Fibroblast of skin of scalp (primary cell): ENCODE results near the gene MARCHF2. TPM values are rescaled to one million over a fixed set of nuclear protein-coding genes. Genes with fewer than 3 reads are reported as not detected.
A peak's percentile ranks its signal among the peaks of the same experiment; 100 is the strongest.
"Not testable (repeated sequence)": the region's sequence is repeated elsewhere in the genome, so short reads cannot be mapped to it uniquely, and the experiment has no call there.

Experiments used
- DNase-seq: peaks from one replicate; pipeline ENCODE4 v3.0.0-alpha.2; 2013
- polyA plus RNA-seq, 2 experiments: library from polyadenylated mRNA; unstranded; fragments of 120-200 nt; gene quantifications; one replicate each; pipeline ENCODE4 v1.2.1, GENCODE V29; 2013; ENCODE audit not compliant: insufficient read length in 2 of 2

The MARCHF2 gene, protein sequence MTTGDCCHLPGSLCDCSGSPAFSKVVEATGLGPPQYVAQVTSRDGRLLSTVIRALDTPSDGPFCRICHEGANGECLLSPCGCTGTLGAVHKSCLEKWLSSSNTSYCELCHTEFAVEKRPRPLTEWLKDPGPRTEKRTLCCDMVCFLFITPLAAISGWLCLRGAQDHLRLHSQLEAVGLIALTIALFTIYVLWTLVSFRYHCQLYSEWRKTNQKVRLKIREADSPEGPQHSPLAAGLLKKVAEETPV
- 15.8 TPM for polyA plus RNA-seq (2013, experiment 1 of 2; ENCODE audit: insufficient read length)
- 17.4 TPM for polyA plus RNA-seq (2013, experiment 2 of 2; ENCODE audit: insufficient read length)

DNA sequence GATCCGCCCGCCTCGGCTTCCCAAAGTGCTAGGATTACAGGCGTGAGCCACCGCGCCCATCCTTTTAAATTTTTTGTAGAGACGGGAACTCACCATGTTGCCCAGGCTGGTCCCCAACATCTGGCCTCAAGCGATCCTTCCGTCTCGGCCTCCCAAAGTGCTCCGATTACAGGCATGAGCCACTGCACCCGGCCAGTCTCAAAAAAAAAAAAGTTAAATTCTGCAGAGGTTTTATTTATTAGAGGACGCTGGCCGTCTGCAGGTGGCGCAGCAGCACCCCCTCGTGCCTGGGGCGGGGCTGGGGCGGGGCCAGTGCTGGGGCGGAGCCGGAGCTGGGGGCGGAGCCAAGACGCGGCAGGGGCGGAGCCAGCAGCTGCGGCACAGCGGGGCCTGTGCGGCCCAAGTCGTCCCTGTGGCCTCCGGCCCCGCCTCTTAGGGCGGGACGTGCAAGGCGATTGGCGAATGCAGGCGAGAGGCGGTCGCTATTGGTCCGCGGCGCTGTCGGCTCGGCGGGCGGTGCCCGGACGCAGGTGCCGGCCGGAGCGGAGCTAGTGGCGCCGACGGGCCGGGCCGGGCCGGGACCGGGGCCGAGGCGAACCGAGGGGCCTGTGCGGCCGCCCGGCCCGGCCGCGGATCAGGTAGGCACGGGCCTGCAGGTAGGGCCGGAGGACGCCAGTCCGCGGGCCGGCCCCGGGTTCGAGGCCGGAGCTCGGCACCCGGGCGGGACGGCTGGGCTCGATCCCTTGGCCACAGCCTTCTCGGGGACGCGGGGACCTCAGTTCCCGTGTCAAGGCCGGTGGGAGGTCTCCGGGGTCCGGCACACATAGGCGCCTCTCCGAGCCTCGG, at the start of gene MARCHF2:
TSS of gene MARCHF2 (plus strand) at position 523 of the 846 bp plus-strand sequence. CDS start 8,536 bp downstream, outside the sequence.
- DNase-seq = peak; percentile 97

DNA sequence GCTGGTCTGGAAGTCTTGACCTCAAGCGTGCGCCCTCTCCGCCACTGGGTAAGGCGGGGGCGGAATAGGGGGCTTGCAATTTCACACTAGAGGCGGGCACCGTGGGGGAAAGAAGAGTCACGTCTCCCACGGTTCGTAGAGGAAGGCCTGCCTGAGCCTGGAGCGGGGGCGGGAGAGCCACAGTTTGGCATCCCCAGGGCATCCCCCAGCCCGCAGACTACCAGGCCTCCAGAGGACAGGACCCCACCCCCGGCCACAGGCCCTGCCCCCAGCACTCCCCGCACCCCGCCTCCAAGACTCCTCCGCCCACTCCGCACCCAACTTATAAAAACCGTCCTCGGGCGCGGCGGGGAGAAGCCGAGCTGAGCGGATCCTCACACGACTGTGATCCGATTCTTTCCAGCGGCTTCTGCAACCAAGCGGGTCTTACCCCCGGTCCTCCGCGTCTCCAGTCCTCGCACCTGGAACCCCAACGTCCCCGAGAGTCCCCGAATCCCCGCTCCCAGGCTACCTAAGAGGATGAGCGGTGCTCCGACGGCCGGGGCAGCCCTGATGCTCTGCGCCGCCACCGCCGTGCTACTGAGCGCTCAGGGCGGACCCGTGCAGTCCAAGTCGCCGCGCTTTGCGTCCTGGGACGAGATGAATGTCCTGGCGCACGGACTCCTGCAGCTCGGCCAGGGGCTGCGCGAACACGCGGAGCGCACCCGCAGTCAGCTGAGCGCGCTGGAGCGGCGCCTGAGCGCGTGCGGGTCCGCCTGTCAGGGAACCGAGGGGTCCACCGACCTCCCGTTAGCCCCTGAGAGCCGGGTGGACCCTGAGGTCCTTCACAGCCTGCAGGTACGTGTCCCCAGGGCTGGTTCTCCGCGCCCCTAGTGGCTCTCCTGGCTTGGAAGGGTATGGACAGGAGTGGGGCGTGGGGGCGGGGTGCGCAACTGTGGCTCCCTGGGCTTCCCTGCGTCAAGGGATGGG, 49.0 kb upstream of the MARCHF2 start, which contains the start of gene ANGPTL4:
TSS of gene ANGPTL4 (plus strand) at position 353 of the 969 bp plus-strand sequence. CDS start at position 520, 167 bp downstream.
- DNase-seq = peak; percentile 89

DNA sequence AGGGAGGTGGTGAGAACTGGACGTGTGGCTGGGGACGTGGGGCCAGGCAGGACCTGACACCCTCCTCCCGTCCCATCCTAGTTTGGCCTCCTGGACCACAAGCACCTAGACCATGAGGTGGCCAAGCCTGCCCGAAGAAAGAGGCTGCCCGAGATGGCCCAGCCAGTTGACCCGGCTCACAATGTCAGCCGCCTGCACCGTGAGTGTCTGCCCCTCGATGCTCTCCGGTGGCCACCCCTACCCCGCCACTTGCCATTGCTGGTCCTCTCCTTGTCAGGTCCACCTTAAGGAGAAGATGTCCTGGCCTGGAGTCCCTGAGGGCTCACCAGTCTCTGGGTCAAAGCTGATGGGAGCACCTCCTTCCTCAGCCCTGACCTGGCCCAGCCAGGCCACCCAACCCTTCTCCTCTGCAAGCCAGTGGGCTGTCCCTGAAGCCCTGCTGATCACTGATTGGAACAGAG, 47.0 kb upstream of the MARCHF2 start:
- DNase-seq = no peak

DNA sequence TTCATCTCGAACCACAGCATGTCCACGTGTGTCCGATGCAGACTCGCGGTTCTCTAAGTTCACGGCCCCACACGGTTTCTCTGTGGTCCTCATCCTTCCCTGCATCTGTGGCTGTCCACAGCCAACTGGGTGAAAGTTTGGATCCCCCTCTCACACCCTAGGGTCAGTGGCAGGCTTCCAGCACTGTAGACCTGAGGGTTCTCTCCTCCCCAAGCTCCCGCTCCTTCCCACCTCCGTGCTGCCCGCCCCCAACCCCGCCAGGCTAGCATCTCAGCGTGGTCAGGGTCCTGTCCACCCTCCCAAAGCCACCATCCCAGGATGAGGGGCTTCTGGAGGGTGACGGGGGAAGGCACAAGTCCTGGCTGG, 46.2 kb upstream of the MARCHF2 start:
- no peak for DNase-seq

DNA sequence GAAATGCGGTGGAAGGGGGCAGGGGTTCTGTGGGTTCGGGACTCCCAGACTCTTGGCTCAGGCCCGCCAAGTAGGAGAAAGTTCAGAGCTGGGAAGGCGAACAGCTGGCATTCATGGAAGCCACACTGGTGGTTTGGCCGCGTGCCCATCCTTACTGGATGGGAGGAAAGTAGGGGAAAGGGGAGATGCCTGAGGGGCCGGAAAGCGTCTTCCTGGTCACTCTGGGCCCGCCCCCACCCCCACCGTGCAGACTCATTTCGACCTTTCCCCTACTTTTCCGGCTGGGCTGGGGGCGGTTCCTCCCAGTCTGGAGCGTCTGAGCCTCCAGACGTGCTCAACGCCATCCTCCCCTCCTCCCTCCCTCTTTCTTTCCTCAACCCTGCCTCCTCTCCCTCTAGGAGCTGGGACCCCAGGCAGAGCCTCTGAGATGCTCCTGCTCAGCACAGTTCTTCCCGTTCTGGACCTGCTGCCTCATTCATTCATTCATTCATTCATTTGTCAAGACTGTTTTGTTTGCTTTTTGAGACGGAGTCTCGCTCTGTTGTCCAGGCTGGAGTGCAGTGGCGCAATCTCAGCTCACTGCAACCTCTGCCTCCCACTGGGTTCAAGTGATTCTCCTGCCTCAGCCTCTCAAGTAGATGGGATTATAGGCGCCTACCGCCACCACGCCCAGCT, 45.6 kb upstream of the MARCHF2 start:
- DNase-seq = peak; percentile 99

DNA sequence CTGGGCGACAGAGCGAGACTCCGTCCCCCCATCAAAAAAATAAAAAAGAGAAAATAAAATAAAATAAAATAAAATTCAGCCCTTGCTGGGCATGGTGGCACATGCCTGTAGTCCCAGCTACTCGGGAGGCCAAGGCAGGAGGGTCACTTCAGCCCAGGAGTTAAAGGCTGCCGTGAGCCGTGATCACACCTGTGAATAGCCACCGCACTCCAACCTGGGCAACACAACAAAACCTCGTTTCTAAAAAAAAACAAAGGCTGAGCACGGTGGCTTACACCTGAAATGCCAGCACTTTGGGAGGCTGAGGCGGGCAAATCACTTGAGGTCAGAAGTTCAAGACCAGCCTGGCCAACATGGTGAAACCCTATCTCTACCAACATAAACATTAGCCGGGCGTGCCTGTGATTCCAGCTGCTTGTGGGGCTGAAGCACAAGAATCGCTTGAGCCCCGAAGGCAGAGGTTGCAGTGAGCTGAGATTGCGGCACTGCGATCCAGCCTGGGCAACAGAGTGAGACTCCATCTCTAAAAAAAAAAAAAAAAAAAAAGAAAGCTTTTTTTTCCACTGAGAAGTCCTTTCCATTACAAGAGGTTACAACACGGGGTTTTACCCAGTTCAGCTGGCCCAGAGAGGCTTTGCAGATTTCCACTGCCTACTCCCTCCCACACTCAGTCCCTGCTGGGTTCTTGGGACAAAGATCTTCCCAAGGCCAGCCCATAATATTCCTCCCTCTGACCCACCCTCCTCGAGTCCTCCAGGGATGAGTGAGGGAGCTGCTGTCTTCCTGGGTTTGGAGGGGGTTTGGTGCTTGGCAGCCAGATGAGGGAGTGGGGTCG, 42.7 kb upstream of the MARCHF2 start:
- no peak for DNase-seq

DNA sequence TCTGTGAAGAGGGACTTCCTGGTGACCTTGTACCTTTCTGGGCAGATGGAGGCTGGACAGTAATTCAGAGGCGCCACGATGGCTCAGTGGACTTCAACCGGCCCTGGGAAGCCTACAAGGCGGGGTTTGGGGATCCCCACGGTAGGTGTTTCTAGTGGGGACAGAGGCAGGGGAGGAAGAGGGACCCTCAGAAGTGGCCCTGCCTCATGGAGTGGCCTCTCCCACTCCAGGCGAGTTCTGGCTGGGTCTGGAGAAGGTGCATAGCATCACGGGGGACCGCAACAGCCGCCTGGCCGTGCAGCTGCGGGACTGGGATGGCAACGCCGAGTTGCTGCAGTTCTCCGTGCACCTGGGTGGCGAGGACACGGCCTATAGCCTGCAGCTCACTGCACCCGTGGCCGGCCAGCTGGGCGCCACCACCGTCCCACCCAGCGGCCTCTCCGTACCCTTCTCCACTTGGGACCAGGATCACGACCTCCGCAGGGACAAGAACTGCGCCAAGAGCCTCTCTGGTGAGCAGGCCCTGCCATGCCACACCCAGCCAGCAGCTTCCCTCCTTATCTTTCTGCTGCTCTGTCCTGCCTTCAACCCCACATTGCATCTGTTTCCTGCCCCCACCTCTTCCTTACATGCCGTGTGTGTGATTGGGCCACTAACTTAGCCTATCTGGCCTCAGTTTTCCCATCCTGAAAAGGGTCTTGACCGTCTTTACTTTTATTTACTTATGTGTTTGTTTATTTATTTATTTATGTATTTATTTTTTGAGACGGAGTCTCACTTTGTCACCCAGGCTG, 41.9 kb upstream of the MARCHF2 start:
- DNase-seq = no peak

DNA sequence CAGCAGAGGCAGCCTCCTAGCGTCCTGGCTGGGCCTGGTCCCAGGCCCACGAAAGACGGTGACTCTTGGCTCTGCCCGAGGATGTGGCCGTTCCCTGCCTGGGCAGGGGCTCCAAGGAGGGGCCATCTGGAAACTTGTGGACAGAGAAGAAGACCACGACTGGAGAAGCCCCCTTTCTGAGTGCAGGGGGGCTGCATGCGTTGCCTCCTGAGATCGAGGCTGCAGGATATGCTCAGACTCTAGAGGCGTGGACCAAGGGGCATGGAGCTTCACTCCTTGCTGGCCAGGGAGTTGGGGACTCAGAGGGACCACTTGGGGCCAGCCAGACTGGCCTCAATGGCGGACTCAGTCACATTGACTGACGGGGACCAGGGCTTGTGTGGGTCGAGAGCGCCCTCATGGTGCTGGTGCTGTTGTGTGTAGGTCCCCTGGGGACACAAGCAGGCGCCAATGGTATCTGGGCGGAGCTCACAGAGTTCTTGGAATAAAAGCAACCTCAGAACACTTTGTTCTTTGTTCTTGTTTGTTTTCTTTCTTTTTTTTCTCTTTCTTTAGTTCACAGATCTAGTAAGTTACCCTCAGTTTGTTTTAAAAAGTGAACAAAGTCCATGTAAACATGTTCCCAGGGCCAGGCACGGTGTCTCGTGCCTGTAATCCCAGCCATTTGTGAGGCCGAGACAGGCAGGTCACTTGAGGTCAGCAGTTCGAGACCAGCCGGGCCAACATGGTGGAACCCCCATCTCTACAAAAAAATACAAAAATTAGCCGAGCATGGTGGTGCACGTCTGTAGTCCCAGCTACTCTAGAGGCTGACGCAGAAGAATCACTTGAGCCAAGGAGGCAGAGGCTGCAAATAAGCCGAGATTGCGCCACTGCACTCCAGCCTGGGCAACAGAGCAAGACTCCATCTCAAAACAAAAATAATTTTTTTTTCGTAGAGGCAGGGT, 39.0 kb upstream of the MARCHF2 start:
- no peak for DNase-seq

DNA sequence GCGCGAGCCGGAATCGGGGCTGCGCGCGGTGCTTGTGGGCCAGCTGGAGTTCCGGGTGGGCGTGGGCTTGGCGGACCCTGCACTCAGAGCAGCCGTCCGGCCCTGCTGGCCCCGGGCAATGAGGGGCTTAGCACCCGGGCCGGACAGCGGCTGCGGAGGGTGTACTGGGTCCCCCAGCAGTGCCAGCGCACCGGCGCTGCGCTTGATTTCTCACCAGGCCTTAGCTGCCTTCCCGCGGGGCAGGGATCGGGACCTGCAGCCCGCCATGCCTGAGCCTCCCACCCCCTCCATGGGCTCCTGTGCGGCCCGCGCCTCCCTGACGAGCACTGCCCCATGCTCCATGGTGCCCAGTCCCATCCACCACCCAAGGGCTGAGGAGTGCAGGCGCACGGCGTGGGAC, 37.3 kb upstream of the MARCHF2 start:
- DNase-seq = not testable (repeated sequence)

DNA sequence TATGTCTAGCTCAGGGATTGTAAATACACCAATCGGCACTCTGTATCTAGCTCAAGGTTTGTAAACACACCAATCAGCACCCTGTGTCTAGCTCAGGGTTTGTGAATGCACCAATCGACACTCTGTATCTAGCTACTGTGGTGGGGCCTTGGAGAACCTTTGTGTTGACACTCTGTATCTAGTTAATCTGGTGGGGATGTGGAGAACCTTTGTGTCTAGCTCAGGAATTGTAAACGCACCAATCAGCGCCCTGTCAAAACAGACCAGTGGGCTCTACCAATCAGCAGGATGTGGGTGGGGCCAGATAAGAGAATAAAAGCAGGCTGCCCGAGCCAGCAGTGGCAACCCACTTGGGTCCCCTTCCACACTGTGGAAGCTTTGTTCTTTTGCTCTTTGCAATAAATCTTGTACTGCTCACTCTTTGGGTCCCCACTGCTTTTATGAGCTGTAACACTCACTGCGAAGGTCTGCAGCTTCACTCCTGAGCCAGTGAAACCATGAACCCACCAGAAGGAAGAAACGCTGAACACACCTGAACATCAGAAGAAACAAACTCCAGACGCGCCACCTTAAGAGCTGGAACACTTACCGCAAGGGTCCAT, 36.6 kb upstream of the MARCHF2 start:
- not testable (repeated sequence) for DNase-seq

DNA sequence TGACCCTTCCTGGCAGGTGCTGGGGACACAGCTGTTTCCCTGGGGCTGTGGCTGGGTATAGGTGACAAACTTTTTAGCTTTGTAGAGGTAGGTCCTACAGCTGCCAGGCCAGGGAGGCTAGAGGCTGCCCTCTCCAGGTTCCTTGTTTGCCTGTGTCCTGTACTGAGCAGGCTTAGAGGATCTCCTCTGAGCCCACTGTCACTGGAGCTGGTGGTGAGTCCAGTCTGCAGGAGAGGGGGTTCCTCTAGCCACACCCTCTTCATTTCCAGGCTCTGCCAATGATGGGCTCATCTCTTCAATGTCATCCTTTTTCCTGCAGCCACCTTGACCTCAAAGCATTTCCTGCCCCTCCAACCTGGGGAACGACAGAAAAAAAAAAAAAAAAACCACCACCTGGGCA, 35.5 kb upstream of the MARCHF2 start:
- no peak for DNase-seq

DNA sequence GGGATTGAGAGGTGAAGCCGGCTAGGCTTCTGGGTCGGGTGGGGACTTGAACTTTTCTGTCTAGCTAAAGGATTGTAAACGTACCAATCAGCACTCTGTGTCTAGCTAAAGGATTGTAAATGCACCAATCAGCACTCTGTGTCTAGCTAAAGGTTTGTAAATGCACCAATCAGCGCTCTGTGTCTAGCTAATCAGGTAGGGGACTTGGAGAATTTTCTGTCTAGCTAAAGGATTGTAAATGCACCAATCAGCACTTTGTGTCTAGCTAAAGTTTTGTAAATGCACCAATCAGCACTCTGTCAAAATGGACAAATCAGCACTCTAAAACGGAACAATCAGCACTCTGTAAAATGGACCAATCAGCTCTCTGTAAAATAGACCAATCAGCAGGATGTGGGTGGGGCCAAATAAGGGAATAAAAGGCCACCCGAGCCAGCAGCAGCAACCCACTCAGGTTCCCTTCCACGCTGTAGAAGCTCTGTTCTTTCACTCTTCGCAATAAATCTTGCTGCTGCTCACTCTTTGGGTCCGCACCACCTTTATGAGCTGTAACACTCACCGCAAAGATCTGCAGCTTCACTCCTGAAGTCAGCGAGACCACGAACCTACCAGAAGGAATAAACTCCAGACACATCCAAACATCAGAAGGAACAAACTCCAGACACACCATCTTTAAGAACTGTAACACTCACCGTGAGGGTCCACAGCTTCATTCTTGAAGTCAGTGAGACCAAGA, 33.8 kb upstream of the MARCHF2 start:
- not testable (repeated sequence) for DNase-seq

DNA sequence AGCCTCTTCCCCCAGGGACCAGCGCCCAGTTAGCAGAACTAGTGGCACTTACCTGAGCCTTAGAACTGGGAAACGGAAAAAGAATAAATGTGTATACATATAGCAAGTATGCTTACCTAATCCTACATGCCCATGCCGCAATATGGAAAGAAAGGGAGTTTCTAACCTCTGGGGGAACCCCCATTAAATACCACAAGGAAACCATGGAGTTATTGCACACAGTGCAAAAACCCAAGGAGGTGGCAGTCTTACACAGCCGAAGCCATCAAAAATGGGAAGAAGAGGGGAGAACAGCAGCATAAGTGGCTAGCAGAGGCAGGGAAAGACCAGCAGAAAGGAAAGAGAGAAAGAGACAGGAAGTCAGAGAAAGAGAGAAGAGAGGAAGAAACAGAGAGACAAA, 28.5 kb upstream of the MARCHF2 start:
- not testable (repeated sequence) for DNase-seq

DNA sequence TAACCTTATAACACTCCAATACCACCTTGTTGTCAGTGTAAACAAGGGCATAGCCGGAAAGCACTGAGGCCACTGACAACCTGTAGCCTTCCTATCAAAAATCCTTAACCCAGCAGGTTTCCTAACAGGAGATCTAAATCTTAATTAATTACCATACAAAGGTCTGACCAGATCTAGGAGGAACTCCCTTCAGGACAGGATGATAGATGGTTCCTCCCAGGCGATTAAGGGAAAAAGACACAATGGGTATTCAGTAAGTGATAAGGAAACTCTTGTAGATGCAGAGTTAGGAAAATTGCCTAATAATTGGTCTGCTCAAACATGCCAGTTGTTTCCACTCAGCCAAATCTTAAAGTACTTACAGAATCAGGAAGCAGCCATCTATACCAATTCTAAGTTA, 28.0 kb upstream of the MARCHF2 start:
- DNase-seq = not testable (repeated sequence)

DNA sequence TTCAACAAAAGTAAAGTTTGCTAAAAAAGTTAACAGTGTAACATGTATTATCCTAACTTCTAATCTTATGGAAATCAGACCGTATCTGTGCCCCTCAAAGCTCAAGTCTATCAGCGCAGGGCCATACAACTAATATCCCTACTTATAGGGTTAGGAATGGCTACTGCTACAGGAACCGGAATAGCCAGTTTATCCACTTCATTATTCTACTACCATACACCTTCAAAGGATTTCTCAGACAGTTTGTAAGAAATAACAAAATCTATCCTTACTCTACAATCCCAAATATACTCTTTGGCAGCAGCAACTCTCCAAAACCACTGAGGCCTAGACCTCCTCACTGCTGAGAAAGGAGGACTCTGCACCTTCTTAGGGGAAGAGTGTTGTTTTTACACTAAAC, 27.5 kb upstream of the MARCHF2 start:
- not testable (repeated sequence) for DNase-seq

DNA sequence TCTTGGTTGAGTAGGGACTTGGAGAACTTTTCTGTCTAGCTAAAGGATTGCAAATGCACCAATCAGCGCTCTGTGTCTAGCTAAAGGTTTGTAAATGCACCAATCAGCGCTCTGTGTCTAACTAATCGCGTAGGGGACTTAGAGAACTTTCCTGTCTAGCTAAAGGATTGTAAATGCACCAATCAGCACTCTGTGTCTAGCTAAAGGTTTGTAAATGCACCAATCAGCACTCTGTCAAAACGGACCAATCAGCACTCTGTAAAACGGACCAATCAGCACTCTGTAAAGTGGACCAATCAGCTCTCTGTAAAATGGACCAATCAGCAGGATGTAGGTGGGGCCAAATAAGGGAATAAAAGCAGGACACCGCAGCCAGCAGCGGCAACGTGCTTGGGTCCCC, 26.7 kb upstream of the MARCHF2 start:
- not testable (repeated sequence) for DNase-seq

DNA sequence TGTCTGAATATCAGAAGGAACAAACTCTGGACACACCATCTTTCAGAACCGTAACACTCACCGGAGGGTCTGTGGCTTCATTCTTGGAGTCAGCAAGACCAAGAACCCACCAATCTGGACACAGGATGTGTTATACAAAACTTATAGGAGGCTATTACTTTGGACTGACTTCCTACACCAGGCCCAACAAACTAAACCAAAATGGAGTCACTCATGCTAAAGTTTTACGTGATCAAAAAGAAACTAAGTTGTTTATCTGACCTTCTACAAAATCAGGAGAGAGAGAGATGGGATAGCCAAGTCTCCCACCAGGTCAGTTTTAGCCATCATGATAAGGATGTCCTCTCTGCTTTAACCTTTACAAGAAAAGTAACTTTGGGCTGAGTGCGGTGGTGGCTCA, 26.1 kb upstream of the MARCHF2 start:
- no peak for DNase-seq
